Measurements from ENCODE around the gene MANSC1.

GRCh38 chr12:12331896-12332295 is 18.1 kb downstream of the MANSC1 start:
- TF ChIP-seq CTCF (IDR thresholded peaks at IDR 0.05; ENCODE audit: low read depth, low read length, poor library complexity, severe bottlenecking): no peak
- TF ChIP-seq EZH2phosphoT487 (IDR thresholded peaks at IDR 0.05; ENCODE audit: borderline replicate concordance, low read length): no peak

All from DOHH2 (cell line).